Left ventricle myocardium superior (tissue), 1 donor: ENCODE results near the gene GAA. TPM values are rescaled to one million over a fixed set of nuclear protein-coding genes. Genes with fewer than 3 reads are reported as not detected.
A peak's percentile ranks its signal among the peaks of the same experiment; 100 is the strongest.
"Not testable (repeated sequence)": the region's sequence is repeated elsewhere in the genome, so short reads cannot be mapped to it uniquely, and the experiment has no call there.

Experiments used
- ATAC-seq: fragments of 200-7000 bp; cut with Tn5 transposase; one replicate; pipeline ENCODE4 v1.9.1; 2020; ENCODE audit warnings: mild to moderate bottlenecking, moderate library complexity
- DNase-seq: peaks from one replicate; pipeline ENCODE4 v3.0.0-alpha.2; 2020
- intact Hi-C: fragments of 100-400 bp; cut with micrococcal nuclease; formaldehyde crosslinking; loops from one replicate; pipeline ENCODE4 v1.11.0; 2022
- total RNA-seq: library from RNA; stranded (reverse); fragmentation: NEBNext Ultra II Directional; extraction: Animal tissue kit (Norgen Biotek cat#: 25700); gene quantifications from one replicate; pipeline ENCODE4 v1.2.1, GENCODE V29; 2021
- donor health status: DM: no; HTN: yes; CAD: no; lungs with severe emphysema.

Gene GAA
- total RNA-seq, 1 donor from 2014 or later: 45.8 TPM

- ATAC-seq (no peak), DNase-seq (no peak)
- intact Hi-C loops: no loop called here
Observed at GRCh38 chr17:80132906-80133625, 31.7 kb downstream of the GAA start.

GRCh38 chr17:80133626-80133970 is 32.2 kb downstream of the GAA start:
- intact Hi-C loops: no loop called here
- no peak for DNase-seq
- no peak for ATAC-seq

DNA sequence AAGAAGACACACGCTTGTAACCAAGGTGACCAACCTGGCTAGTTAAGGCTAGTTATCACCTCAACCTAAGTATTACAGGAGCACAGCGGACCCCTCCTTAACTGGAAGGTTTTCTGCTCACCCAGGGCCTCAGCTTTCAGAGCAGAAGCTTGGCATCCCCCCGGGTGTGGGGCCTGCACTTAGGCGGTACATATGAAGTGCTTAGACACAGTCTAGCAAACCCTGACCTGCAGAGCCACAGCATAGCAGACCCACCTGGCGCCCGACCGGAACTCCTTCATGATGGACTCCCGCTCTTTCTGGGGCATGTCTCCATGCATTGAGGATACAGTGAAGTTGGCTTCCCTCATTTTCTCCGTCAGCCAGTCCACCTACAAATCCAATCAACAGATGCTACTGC is 35.8 kb downstream of the GAA start:
- DNase-seq (no peak), ATAC-seq (no peak)
- intact Hi-C loops: no loop called here

DNA sequence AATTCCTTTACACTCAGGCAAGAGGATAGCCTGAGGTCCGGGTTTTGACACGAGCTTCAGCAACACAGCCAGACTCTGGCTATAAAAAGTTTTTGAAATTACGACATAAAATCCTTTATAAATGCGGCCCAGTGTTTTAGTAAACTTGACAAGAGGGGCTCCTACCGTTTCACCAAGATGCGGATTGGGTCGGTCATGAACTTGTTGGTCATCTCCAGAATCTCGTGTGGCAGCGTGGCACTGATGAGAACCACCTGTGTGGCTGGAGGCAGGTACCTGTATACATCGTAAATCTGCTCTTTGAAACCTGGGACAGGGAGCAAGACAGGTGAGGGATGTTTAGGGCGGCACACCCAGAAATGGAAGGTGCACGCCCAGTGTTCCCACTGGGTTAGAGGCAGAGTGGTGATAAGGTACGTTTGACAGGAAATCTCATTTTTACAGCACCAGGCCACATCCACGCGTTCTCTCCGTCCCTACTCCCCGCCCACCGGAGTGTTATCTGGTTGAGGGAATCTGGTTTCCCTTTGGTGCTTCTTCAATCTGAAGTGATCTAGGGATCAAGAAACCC is 37.6 kb downstream of the GAA start:
- DNase-seq: no peak
- ATAC-seq: no peak
- intact Hi-C loops: no loop called here

DNA sequence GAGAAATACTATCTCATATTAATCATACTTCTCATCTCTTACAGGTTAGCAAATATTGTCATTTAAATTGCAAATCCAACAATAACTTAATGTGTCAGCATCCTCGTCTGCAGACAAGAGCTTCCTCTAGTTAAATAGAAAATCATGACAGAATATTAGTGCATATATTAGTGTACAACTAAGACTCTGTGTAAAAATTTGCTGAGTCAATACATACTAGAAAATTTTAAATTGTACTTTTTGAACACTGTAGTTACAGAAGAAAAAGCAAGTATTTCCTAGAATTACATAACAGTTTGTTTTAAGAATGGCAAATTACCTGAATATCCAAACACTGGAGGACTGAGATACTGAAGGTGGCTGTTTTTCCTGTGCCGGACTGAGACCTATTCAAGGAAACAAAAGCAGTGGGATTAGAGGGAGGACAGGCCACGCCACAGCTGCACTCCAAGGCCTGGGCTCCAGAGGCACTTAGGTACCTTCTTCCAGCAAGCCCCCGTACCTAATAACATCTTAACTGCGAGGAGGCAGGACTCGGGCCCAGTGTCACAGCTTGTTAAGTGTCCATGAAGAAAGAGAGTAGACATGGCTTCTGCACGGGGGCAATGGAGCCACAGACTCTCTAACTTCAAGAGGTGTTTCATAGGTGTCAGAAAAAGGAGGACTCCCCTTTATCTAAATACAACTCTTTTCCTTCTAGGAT is 40.2 kb downstream of the GAA start:
- DNase-seq (no peak), ATAC-seq (no peak)
- intact Hi-C loops: no loop called here

GRCh38 chr17:80142929-80143328 is 41.5 kb downstream of the GAA start:
- intact Hi-C loops: no loop called here
- no peak for DNase-seq
- no peak for ATAC-seq

DNA sequence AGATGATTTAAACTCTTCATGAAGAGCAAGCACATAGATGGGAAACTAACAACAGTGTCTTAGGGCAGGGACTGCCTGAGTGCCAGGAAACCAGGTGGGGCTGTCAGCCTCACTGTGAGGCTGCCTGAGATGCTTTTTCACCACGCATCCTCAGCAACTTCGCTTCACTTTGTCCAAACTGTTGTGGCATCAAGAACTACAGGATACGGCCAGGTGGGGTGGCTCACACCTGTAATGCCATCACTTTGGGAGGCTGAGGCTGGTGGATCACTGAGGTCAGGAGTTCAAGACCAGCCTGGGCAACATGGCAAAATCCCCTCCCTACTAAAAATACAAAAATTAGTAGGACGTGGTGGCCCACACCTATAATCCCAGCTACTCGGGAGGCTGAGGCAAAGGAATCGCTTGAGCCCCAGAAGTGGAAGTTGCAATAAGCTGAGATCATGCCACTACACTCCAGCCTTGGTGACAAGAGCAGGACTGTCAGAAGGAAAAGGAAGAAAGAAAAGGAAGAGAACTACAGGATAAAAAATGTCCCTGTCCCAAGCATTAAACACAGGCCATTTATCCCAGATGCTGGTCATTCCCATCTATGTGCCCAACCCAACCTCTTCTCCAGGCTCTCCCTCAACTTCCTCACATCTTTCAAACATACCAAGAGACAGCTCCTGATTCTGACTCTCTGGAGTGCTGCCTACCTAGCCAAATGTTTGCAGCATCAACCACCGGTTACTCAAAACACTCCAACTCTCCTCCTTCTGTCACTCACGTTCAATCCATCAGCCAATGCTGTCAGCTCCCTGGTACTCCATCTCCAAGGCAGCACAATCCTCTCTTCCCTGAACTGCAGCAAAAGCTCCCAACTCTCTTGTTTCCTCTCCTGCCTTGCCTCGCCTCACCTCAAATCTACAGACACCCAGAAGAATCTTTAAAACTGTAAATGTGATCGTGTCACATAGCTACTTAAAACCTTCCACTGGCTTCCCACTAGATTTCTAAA is 44.0 kb downstream of the GAA start:
- no peak for DNase-seq
- no peak for ATAC-seq
- intact Hi-C loops: no loop called here

- no peak for DNase-seq
- peak; percentile 31 for ATAC-seq
- intact Hi-C loops: no loop called here
Observed at GRCh38 chr17:80146121-80147034, 45.0 kb downstream of the GAA start.

DNA sequence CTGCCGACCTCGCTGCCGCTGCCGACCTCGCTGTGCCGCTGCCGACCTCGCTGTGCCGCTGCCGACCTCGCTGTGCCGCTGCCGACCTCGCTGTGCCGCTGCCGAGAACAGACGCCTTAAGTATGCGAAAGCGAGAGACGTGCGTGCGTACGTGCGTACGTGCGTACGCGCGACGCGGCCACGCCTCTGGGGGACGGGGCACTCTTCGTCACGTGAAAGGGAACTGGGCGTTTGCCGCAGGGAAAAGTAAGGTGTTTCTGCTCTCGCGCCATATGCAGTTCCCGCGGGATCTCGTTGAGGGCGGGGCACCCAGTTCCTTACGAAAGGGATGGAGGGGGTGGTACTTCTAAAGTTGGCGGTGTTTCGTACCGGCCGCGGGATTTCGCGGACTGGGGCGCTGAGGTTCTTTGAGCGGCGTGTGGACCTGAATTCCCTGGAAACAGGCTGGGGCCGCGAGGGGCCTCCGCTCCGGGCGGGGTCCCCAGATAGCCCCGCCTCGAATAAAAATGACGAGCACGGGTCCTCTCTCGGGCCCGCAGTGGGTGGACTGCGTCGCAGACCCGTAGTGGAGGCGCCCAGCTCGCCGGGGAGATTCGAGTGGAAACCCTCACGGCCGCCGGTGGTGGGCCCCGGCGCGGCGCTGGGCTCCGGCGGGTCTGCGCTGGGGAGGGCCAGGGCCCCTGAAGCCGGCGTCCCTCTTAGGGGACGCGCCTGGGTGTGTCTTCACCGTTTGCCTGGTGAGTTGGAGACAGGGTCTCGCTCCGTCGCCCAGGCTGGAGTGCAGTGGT is 45.8 kb downstream of the GAA start, which contains the start of gene EIF4A3:
Gene EIF4A3 (minus strand): TSS at position 94 of the 788 bp plus-strand sequence. CDS start 167 bp downstream, outside the sequence.
- intact Hi-C loops: no loop called here
- ATAC-seq (peak; percentile 98), DNase-seq (peak; percentile 99)

- DNase-seq: no peak
- ATAC-seq: no peak
- intact Hi-C loops: no loop called here
Observed at GRCh38 chr17:80151333-80151732, 50.0 kb downstream of the GAA start.

GRCh38 chr17:80152081-80152702 is 50.8 kb downstream of the GAA start:
- intact Hi-C loops: no loop called here
- DNase-seq (no peak), ATAC-seq (no peak)

GRCh38 chr17:80153004-80153403 is 51.6 kb downstream of the GAA start:
- intact Hi-C loops: no loop called here

DNA sequence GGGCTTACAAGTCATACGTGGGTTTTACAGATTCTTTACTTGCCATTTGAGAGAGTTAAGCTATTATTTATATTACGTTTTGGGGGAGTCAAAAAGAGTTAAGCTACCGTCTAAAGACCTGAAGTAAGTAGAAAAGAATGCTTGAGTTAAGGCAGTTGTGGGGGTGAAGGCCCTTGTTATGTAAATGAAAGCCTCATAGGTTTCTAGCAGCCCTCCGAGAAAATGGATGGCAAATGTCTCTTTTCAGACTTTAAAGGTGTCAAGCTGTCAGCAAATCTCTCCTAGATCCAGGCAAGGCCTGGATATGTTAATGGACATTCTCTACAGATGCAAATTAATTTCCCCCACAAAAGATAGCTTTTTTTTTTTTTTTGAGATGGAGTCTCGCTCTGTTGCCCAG is 52.8 kb downstream of the GAA start:
- ATAC-seq (no peak), DNase-seq (no peak)
- intact Hi-C loops: no loop called here

More at GRCh38 chr17:80153004-80153403, 51.6 kb downstream of the GAA start:
- no peak for ATAC-seq
- DNase-seq: no peak

DNA sequence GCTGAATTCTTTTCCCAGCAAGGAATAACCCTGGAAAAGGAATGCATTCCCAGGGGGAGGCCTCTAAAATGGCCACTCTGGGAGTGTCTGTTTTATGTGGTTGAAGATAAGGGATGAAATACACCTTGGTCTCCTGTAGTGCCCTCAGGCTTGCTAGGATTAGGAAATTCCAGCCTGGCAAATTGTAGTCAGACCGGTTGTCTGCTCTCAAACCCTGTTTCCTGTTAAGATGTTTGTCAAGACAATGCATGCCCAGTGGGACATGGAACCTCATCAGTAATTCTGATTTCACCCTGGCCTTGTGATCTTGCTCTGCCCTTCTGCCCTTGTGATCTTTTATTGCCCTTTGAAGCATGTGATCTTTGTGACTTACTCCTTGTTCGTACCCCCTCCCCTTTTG is 54.2 kb downstream of the GAA start:
- DNase-seq, intact Hi-C loops, ATAC-seq: not testable (repeated sequence)

DNA sequence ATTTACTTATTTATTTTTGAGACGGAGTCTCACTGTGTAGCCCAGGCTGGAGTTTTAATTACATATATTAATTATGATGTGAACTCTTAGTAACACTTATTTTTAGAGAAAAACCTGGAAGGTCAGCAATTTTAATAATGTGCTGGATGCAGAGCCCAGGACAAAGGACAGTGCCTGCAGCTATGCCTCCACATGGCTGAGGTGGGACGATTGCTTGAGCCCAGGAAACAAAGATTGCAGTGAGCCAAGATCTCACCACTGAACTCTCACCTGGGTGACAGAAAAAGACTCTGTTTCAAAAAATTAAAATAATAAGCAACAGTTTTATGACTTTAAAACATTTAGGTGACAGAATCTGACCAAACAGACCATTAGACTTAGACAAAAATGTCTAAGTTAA is 57.5 kb downstream of the GAA start:
- DNase-seq (no peak), ATAC-seq (no peak)
- intact Hi-C loops: no loop called here

- ATAC-seq: no peak
- no peak for DNase-seq
- intact Hi-C loops: no loop called here
Observed at GRCh38 chr17:80160536-80160935, 59.2 kb downstream of the GAA start.

DNA sequence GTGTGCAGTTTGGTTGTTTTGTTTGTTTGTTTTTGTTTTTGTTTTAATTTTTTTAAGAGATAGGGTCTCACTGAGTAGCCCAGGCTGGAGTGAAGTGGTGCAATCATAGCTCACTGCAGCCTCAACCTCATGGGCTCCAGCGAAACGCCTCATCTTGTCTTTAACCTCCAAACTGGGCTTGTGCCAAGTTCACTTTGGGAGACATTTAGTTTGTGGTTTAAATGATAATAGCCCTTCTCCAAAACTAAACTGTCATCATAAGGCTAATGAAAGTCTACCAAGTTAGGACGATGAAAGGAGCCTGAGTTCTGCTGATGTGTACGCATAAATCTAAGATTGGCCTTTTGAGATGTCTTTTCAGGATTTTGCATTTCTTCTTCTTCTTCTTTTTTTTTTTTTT is 62.0 kb downstream of the GAA start:
- ATAC-seq (no peak), DNase-seq (no peak)
- intact Hi-C loops: no loop called here
